HepG2 (cell line): ENCODE measurements around the gene IQCE. TPM values are rescaled to one million over a fixed set of nuclear protein-coding genes. Genes with fewer than 3 reads are reported as not detected.
A peak's percentile ranks its signal among the peaks of the same experiment; 100 is the strongest.

Experiments
- AGO2 ChIP-seq: fragments of 200-400 bp; formaldehyde crosslinking; optimal IDR thresholded peaks from 2 replicates; pipeline ENCODE3; 2017; ENCODE audit warnings: mild to moderate bottlenecking, low read depth, low read length, moderate library complexity
- ARNT2 ChIP-seq: sonication (generic); formaldehyde crosslinking; IDR thresholded peaks from 2 replicates; pipeline ENCODE4 v1.8.0; 2022; ENCODE audit warnings: mild to moderate bottlenecking, low read depth, missing genetic modification reagents, moderate library complexity
- BHLHE40 ChIP-seq: IDR thresholded peaks from 2 replicates; pipeline ENCODE4 v1.6.1; 2011; ENCODE audit warnings: low read length, improper control_type of control experiment
- BRD4 ChIP-seq: sonication (generic); formaldehyde crosslinking; IDR thresholded peaks from 2 replicates; pipeline ENCODE4 v1.4.0; 2020; ENCODE audit warnings: missing genetic modification reagents
- FOXK1 ChIP-seq: sonication (generic); formaldehyde crosslinking; IDR thresholded peaks from 2 replicates; pipeline ENCODE4 v1.4.0; 2020; ENCODE audit warnings: low read depth, missing genetic modification reagents, borderline replicate concordance
- GTF2F1 ChIP-seq: fragments of 150-350 bp; IDR thresholded peaks from 2 replicates; pipeline ENCODE4 v1.6.1; 2014; ENCODE audit warnings: low read length
- HNRNPH1 ChIP-seq: fragments of 200-400 bp; formaldehyde crosslinking; optimal IDR thresholded peaks from 2 replicates; pipeline ENCODE3; 2017; ENCODE audit warnings: mild to moderate bottlenecking, low read depth, low read length
- KMT2A ChIP-seq: sonication (generic); formaldehyde crosslinking; IDR thresholded peaks from 2 replicates; pipeline ENCODE4 v1.4.0; 2020; ENCODE audit warnings: missing genetic modification reagents
- PHF21A ChIP-seq: sonication (generic); formaldehyde crosslinking; IDR thresholded peaks from 2 replicates; pipeline ENCODE4 v1.5.0; 2020; ENCODE audit warnings: mild to moderate bottlenecking, missing genetic modification reagents
- PHF8 ChIP-seq: sonication (generic); formaldehyde crosslinking; IDR thresholded peaks from 2 replicates; pipeline ENCODE4 v1.5.0; 2020; ENCODE audit warnings: missing genetic modification reagents
- RBM22 ChIP-seq: fragments of 200-400 bp; formaldehyde crosslinking; optimal IDR thresholded peaks from 2 replicates; pipeline ENCODE3; 2017; ENCODE audit warnings: mild to moderate bottlenecking, low read length, moderate library complexity
- TARDBP ChIP-seq: sonication (generic); formaldehyde crosslinking; IDR thresholded peaks from 2 replicates; pipeline ENCODE4 v1.8.0; 2022; ENCODE audit warnings: mild to moderate bottlenecking, missing genetic modification reagents
- XRCC5 ChIP-seq: fragments of 200-400 bp; formaldehyde crosslinking; optimal IDR thresholded peaks from 2 replicates; pipeline ENCODE3; 2017; ENCODE audit warnings: mild to moderate bottlenecking, low read length
- ZFP1 ChIP-seq: IDR thresholded peaks from 2 replicates; pipeline ENCODE4 v1.6.1; 2016
- ZFP36L1 ChIP-seq: sonication (generic); formaldehyde crosslinking; IDR thresholded peaks from 2 replicates; pipeline ENCODE4 v1.8.0; 2022; ENCODE audit warnings: mild to moderate bottlenecking, missing genetic modification reagents, moderate library complexity
- ZKSCAN8 ChIP-seq: IDR thresholded peaks from 2 replicates; pipeline ENCODE4 v1.6.1; 2016; ENCODE audit warnings: borderline replicate concordance, missing genetic modification reagents, missing compliant biosample characterization
- ZNF142 ChIP-seq: sonication (generic); formaldehyde crosslinking; IDR thresholded peaks from 2 replicates; pipeline ENCODE4 v1.4.0; 2020; ENCODE audit warnings: missing genetic modification reagents
- ZNF180 ChIP-seq: sonication (generic); formaldehyde crosslinking; IDR thresholded peaks from 2 replicates; pipeline ENCODE4 v1.4.0; 2020; ENCODE audit warnings: low read depth, missing genetic modification reagents, borderline replicate concordance
- ZNF225 ChIP-seq: sonication (generic); formaldehyde crosslinking; IDR thresholded peaks from 2 replicates; pipeline ENCODE4 v1.4.0; 2020; ENCODE audit warnings: mild to moderate bottlenecking, missing genetic modification reagents
- ZNF331 ChIP-seq: sonication (generic); formaldehyde crosslinking; IDR thresholded peaks from 2 replicates; pipeline ENCODE4 v1.4.0; 2020; ENCODE audit warnings: missing genetic modification reagents
- ZSCAN25 ChIP-seq: sonication (generic); formaldehyde crosslinking; IDR thresholded peaks from 2 replicates; pipeline ENCODE4 v1.8.0; 2022; ENCODE audit warnings: mild to moderate bottlenecking, missing genetic modification reagents
- polyA plus RNA-seq, 8 experiments: library from polyadenylated mRNA; depleted of rRNA in 3 of 8; stranded (reverse) in 7 of 8; unstranded in 1 of 8; fragments of >200 nt; fragmentation: Illumina TruSeq in 4 of 8; extraction: Trizol in 4 of 8; gene quantifications; 2 replicates each; pipeline versions ENCODE4 v1.2.1 to v1.2.3, GENCODE V29; 2011 to 2016; ENCODE audit warnings: low read depth in 4 of 8, missing spikeins in 1 of 8, mixed read lengths in 1 of 8; ENCODE audit not compliant: insufficient read depth in 1 of 8
- total RNA-seq, 5 experiments: library from RNA; depleted of rRNA; stranded (reverse); fragments of >200 nt; fragmentation: Illumina TruSeq; extraction: Trizol; gene quantifications; 2 replicates each; pipeline ENCODE4 v1.2.3, GENCODE V29; 2016; ENCODE audit warnings: low read depth in 1 of 5

The IQCE gene
- total and polyA plus RNA-seq, 2 of the 13 experiments (the other 11 are each of a cell fraction or from before 2014, with no cell fraction given) = 1.5 to 2.5 TPM

GRCh38 chr7:2638224-2638991 is 79.6 kb downstream of the IQCE start (continued):
- TF ChIP-seq ZNF225 (CRISPR knock-in tag) (no peak), PHF21A (CRISPR knock-in tag) (peak; percentile 91), ZFP36L1 (CRISPR knock-in tag) (peak; percentile 93), ARNT2 (CRISPR knock-in tag) (peak; percentile 84; the same call in 1 of the 2 replicates), ZSCAN25 (CRISPR knock-in tag) (no peak; the same call in 1 of the 2 replicates), ZNF142 (CRISPR knock-in tag) (peak; percentile 82; the same call in 1 of the 2 replicates), TARDBP (peak; percentile 91; the same call in 1 of the 2 replicates), ZNF331 (peak; percentile 73), AGO2 (no peak), RBM22 (no peak), ZNF180 (CRISPR knock-in tag) (no peak), BRD4 (CRISPR knock-in tag) (peak; percentile 93), GTF2F1 (no peak), ZFP1 (CRISPR knock-in tag) (no peak), BHLHE40 (no peak; the same call in 1 of the 2 replicates), PHF8 (CRISPR knock-in tag) (peak; percentile 47), FOXK1 (peak; percentile 70; the same call in 1 of the 2 replicates), KMT2A (CRISPR knock-in tag) (0 out of 2 replicates have a peak, but pooled peaks have one; percentile 47), HNRNPH1 (no peak), ZKSCAN8 (CRISPR knock-in tag) (peak; percentile 19; the same call in 1 of the 2 replicates), XRCC5 (no peak)
